Astrocyte of the hippocampus (primary cell): ENCODE data around the gene CUTA.
"Not testable (repeated sequence)": the region's sequence is repeated elsewhere in the genome, so short reads cannot be mapped to it uniquely, and the experiment has no call there.

Experiments
- DNase-seq: peaks from one replicate; pipeline ENCODE4 v3.0.0; 2011; ENCODE audit warnings: low read depth, low spot score

The CUTA gene

DNA sequence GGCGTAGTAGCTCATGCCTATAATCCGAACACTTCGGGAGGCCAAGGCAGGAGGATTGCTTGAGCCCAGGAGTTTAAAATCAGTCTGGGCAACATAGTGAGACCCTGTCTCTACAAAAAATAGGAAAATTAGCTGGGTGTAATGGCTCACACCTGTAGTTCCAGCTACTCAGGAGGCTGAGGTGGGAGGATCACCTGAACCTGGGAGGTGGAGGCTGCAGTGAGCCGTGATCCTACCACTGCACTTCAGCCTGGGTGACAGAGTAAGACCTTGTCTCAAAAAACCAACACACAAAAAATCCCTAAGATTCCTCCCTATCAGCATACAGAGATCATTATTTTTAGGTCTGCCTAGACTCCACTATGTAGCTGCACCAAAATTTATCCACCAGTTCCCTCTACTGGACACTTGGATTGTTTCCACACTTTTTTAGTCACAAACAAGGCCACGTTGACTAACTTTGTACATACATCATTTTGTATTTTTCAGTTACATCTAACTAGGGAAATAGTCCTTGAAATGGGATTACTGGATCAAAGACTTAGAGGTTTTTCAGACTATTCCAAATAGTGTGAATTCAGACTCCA lies 10.7 kb downstream of the CUTA start:
- DNase-seq = peak; percentile 59

DNA sequence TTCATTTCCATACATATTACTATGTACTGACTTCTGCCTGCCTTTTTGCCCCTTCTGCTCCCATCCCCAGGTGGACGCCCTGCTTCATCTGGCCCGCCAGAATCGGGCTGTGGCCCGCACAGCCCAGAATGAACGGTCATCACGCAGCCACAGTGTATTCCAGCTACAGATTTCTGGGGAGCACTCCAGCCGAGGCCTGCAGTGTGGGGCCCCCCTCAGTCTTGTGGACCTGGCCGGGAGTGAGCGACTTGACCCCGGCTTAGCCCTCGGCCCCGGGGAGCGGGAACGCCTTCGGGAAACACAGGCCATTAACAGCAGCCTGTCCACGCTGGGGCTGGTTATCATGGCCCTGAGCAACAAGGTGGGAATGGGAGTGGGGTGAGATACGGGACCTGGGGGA lies 11.8 kb downstream of the CUTA start:
- DNase-seq = no peak

DNA sequence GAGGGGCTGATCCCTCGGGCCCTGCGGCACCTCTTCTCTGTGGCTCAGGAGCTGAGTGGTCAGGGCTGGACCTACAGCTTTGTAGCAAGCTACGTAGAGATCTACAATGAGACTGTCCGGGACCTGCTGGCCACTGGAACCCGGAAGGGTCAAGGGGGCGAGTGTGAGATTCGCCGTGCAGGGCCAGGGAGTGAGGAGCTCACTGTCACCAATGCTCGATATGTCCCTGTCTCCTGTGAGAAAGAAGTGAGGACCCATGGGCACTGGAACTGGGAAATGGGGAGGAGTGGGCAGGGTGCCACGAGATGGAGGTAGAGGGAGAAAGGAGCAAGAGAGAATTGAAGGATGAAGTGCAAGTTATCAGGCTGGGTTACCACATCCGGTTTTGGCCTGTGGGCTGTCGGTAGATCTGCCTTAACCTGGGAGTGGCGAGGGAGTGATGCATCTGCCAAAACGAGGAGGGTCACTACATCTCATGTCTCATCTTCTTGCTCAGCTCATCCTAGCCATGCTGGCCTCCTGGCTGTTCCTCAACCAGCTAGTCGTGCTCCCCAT lies 12.4 kb downstream of the CUTA start:
- no peak for DNase-seq

DNA sequence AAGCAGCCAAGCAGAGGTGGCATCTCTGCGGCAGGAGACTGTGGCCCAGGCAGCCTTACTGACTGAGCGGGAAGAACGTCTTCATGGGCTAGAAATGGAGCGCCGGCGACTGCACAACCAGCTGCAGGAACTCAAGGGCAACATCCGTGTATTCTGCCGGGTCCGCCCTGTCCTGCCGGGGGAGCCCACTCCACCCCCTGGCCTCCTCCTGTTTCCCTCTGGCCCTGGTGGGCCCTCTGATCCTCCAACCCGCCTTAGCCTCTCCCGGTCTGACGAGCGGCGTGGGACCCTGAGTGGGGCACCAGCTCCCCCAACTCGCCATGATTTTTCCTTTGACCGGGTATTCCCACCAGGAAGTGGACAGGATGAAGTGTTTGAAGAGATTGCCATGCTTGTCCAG lies 13.0 kb downstream of the CUTA start:
- no peak for DNase-seq

DNA sequence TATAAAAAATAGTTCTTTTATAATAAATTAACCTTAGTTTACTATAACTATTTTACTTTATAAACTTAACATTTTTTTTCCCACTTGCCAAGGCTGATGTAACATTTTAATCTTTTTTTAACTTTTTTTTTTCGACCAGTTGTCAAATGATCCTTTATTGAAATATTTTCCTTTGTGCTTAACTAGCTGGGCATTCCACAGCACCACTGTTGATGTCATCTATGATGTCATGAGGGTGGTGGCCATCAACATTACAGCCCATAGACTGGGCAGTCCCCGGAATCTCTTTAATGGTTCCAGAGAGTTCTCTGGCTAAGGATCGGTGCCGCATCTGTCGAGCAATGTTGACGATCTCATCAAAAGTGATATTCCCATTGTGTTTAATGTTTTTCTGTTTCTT lies 18.0 kb downstream of the CUTA start:
- DNase-seq = not testable (repeated sequence)

DNA sequence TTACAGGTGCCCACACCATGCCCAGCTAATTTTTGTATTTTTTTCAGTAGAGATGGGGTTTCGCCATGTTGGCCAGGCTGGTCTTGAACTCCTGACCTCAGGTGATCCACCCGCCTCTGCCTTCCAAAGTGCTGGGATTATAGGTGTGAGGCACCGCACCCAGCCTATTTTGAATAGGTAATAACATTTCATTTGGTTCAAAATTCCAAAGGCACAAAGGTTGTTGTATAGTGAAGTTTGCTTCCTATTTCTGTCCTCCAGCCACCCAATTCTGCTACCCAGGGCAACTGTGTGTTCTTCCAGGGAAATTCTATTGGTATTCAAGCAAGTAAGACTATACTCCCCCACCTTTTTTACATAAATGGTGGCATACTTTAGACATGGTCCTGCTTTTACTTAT lies 19.3 kb downstream of the CUTA start:
- DNase-seq = not testable (repeated sequence)

DNA sequence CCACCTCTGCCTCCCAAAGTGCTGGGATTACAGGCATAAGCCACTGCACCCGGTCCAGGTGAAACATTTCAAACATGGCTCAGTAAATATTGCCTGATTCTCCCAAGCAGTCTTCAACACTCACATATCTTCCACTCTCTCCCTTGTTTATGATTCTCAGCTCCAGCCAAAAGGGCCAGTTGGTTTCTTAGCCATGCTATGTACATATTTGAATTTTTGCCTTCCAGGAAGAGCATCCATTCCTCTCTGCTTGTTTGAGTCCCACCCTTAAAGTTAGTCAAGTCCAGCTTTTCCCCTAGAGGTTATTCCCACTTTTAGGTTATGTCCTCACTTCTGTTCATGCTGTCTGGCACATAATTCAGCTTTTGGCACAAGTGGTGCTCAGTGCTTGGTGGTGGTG lies 20.4 kb downstream of the CUTA start:
- no peak for DNase-seq

DNA sequence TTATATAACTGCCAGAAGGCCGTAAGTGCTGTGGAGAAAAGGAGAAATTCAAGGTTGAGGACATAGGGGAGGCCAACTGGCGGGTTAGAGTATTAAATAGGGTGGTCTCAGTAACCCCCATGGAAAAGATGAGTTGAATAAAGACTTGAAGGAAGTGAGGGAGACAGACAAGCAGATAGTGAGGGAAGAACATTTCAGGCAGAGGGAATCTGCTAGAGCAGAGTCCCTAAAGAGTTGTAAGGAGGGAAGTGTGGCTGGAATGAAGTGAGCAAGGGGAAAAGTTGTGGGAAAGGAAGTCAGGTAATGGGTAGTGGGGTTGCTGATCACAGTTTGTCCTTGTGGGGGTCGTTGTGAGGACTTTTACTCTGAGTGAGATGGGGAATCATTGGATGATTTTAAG lies 24.9 kb downstream of the CUTA start:
- DNase-seq = no peak

DNA sequence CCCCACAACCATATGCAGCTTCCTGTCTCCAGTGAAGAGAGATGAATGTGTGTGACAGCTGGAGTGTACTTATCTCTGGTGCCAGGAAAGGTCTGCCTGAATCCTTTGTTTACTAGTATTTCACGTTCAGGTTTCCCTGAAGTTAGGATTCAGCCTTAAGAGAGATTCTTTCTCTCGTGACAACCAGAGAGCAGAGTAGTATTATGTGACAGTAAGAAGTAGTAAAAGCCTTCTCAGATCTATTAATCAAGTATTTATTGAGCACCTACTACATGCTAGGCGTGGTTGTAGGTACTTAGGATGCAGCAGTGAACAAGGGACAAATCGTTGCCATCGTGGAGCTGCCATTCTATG lies 25.3 kb downstream of the CUTA start:
- DNase-seq = no peak

DNA sequence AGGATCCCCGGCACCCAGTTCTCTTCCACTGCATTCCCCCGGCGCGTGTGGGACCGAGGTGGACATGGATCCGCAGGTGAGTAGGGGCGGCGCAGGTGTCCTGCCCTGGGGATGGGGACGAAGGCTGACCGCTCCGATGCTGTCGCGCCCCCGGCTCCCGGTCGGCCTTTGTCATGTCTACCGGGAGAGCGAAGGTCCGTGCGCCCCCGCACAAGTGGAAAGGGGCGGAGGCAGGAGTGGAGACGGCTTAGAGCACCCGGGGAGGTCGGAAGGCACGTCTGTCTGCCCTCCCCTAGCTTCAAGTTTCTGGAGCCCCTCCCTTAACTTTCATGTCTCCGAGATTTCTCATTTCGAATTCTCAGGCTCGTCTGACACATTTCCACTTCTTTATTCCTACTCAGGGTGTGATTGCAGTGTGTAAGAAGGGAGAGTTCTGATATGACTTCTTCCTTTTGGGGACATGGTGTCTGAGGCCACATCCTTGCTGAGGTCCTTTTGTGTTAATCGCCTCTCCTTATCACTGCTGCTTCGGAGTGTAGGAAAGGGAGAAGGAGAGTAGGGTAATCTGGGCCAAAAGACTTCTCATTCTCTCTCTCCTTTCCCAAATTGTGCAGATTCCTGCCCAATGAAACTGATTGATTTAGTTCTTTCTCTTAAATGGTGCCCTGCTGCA lies 25.8 kb downstream of the CUTA start:
- DNase-seq = peak; percentile 34

DNA sequence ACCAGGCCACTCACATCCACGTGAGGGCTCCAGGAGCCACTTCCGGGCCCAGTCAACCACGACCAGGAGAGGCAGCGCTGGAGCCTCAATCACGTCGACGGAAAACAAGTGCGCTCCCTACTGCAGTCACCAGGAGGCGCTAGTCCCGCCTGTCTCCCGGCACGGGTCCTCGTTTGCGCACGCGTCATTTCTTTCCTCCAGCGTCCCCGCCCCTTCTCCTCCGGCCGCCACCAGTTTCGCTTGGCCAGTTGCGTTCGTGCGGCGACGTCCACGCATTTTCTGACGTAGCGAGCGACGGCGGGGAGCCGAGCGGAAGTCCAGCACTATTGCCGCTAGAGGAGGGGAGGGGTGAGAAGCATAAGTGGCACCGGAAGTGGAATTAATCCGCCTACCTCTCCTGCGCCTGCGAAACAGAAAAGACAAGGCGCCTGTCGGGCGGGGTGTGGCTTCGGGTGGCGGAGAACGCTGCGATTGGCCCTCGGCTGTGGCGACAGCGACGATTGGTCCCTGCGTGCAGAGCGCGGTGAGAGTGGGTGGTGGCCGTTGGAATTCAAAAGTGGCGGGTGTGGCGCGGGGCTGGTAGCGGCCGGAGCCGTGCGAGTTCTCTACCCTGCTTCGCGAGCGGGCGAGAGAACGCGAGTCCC lies 26.5 kb downstream of the CUTA start, which contains the start of gene KIFC1:
Gene KIFC1, plus strand, starts transcription at position 546 of the 644 bp plus-strand sequence. CDS start 163 bp downstream, outside the sequence.
- peak; percentile 100 for DNase-seq

DNA sequence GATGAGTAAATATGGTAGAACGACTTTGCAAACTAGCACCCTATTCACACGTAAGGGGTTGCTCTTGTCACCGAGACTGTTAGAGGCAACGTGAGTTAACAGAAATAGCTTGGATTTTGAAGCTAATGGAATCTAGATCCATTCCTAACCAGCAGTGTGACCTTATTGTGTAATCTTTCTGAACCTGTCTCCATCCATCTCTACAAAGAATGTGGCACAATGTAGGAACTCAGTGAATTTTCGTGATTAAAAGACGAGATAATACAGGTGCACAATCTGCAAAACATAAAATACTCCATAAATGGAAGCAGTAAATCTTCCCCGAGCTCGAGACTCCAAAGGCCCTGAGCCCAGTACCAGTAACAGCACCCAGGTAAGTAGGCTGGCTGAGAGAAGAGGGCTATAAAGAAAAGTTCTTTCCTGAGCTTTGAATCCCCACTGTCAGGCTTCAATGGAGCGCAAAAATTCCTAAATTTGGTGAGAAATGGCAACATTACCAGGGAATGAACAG lies 27.1 kb downstream of the CUTA start:
- no peak for DNase-seq

DNA sequence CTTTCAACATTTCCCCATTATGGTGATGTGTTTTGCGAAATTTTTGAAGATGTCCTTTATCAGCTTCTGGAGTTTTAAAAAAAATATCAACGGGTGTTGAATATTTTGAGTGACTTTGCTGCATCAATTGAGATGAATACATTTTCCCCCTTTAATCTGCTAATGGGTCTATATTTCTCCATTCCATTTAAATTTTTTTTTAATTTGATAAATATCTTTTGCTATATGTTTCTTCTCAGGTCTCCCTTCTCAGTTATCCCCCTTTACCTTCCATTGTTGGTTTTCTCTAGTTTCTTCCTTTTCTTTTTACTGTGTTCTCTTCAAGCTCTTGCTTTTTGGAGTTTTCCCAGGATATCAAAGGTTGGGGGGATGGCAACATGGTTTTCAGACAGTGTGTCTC lies 27.7 kb downstream of the CUTA start:
- no peak for DNase-seq

DNA sequence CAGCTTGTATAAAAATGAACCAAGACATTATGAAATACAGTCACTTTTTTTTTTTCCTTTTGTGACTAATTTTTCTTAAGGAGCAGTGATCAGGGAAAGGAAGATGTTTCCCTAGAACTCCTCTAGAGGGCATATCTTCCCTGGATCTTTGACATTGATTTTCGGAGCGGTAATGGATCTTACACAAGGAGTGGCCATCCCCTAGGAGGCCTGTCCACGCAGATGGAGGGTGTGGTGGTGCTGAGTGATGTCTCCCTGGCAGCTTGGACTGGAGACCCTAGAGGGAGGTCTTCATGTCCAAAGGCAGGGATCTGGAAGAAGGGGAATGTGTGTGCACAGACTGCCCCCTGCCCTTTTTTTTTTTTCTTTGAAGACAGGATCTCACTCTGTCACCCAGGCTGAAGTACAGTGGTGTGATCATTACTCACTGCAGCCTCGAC lies 33.3 kb downstream of the CUTA start:
- DNase-seq = peak; percentile 40

DNA sequence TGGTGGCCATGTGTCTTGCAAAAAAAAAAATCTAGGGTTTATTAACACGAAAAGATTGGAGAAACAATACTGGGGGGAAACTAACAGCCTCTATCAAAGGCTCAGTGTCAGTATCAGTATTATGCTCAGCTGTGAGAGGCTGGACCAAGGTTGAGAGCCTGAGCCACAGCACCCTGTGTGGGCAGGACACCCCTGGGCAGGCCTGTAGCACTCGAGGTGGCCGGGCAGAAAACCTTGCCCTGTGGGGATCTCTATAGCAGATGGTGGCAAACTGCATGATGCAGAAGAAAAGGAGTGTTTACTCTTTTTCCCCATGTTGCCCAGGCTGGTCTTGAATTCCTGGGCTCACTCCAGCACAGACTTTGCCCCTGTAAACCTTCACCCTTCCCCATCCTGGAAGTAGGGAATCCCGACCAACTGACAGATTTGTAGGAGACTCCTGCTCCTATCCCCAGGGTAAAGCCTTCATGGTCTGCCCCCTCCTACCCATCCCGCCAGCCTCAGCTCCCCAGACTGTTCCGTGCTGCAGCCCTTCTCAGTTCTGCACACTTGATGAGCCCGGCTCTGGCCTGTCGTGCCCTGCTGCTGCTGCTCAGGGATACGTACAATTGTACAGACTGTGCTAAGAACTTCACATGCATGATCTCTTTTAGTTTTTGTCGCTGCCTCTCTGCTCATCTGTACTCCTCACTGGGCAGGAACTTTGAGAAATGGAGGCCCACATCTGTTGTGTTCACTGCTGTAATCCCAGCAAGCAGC lies 34.3 kb downstream of the CUTA start:
- DNase-seq = no peak

DNA sequence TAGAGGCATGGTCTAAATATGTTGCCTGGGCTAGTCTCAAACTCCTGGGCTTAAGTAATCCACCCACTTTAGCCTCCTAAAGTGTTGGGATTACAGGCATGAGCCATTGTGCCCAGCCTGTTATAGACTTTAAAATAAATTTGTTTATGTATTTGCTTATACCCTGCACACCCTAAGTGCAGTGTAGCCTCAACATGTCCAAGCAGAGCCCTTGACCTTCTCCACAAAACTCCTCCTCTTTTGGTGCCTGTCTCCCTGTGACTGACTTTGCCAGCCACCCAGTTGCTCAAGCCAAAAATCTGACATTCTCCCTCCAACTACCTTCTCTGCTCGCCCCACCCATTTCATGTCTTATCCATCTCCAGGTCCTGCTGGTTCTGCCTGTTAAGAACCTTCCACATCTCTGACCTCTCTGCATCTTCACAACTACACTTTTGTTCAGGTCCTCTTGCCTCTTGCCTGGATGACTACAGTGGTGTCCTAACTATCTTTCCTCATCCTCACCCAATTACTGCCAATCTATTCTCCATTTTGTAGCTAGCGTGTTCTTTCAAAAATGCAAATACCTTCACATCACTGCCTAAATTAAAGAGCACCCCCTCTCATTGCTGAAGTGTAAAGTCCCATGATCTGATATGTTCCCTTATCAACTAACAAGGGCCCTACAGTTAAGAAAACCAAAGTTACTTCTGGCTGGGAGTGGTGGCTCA lies 37.5 kb downstream of the CUTA start:
- DNase-seq = no peak

DNA sequence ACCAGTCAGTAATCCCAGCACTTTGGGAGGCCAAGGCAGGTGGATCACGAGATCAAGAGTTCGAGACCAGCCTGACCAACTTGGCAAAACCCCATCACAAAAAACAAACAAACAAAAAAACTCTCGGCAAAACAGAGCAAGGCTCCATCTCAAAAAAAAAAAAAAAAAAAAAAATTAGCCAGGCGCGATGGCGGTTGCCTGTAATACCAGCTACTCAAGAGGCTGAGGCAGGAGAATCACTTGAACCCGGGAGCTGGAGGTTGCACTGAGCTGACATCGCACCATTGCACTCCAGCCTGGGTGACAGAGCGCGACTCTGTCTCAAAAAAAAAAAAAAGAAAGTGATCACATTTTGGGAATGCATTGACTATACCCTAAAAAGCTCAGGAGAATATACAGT lies 38.7 kb downstream of the CUTA start:
- DNase-seq = not testable (repeated sequence)

DNA sequence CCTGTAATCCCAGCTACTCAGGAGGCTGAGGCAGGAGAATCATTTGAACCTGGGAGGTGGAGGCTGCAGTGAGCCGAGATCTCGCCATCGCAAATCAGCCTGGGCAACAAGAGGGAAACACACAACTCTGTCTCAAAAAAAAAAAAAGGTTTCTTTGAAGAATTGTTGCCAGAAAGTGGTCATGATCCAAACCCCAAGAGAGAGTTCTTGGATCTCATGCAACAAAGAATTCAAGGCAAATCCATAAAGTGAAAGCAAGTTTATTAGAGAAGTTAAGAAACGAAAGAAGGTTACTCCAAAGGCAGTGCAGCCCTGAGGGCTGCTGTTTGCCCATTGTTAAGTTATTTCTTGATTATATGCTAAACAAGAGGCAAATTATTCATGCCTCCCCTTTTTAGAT lies 40.7 kb downstream of the CUTA start:
- no peak for DNase-seq

DNA sequence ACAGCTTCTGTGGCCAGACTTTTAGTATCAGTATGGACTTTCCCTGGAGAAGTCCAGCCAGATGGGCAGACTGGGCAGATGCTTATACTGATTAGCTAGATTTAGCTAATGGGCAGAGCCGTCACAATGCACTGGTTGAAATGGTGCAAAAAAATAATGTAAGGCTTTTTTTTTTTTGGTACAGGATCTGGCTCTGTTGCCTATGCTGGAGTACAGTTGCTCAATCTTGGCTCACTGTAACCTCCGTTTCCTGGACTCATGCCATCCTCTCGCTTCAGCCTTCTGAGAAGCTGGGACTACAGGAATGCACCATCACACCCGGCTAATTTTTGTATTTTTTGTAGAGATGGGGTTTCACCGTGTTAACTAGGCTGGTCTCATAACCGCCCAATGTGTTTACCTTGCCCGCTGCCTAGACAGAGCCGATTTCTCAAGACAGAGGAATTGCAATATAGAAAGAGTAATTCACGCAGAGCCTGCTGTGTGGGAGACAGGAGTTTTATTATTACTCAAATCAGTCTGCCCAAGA lies 42.7 kb downstream of the CUTA start:
- DNase-seq = peak; percentile 93

DNA sequence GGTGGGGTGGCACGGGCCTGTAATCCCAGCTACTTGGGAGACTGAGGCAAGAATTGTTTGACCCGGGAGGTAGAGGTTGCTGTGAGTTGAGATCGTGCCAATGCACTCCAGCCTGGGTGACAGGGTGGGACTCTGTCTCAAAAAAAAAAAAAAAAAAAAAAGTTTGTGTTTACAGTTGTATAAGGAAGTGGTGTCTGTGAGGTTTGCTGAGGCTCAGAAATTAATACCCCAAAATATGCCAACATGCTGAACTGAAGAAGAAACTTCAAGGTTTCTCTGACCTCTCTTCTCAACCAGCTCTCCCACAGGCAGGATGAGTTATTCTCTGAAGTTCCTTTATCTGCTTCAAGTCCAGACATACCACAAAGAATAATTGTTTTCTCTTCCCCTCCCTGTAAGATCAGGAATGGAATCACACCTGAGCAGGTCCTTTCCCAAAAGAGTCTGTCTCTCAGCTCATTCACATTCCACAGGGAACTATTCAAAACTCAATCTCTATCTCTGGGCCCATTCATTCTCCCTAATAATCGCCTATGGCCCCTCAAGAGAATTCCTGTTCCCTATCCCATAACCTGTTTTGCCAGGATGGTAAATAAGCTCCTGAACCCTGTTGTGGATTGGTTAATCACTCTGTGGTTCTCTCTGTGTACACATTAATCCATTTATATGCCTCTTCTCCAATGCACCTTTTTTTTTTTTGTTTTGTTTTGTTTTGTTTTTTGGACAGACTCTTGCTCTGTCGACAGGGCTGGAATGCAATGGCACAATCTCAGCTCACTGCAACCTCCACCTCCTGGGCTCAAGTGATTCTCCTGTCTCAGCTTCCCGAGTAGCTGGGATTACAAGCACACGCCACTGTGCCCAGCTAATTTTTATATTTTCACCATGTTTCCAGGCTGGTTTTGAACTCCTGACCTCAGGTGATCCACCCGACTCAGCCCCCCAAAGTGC lies 43.7 kb downstream of the CUTA start:
- DNase-seq = no peak
